Keratinocyte (primary cell): ENCODE measurements around the gene MUC5B. TPM values are rescaled to one million over a fixed set of nuclear protein-coding genes. Genes with fewer than 3 reads are reported as not detected.

ENCODE experiments used
- DNase-seq: peaks from one replicate; pipeline ENCODE4 v3.0.0-alpha.2; 2011; ENCODE audit warnings: low read depth, missing footprints, low spot score
- FAIRE-seq: peaks from 2 replicates; lab custom pipeline; 2011; peaks lifted over from hg19 to GRCh38; lab: Jason Lieb, UNC
- H2AFZ ChIP-seq: 2 replicates; pipeline ENCODE4 v1.6.0; 2012; ENCODE audit warnings: low read length, control low read depth, inconsistent platforms; ENCODE audit not compliant: control insufficient read depth
- H3K27ac ChIP-seq: 2 replicates; pipeline ENCODE4 v1.5.1; 2011; ENCODE audit warnings: low read length; ENCODE audit not compliant: control insufficient read depth, insufficient read depth
- H3K27me3 ChIP-seq: 3 replicates; pipeline ENCODE4 v1.6.0; 2011; ENCODE audit warnings: low read length; ENCODE audit not compliant: control insufficient read depth, insufficient read depth; ENCODE audit errors: extremely low read depth
- H3K36me3 ChIP-seq, 2 experiments: 2 replicates in 1 of 2; 3 replicates in 1 of 2; pipeline ENCODE4 v1.5.1; 2011; ENCODE audit warnings: low read length in 2 of 2, mild to moderate bottlenecking in 1 of 2; ENCODE audit not compliant: control insufficient read depth in 2 of 2, insufficient read depth in 2 of 2; ENCODE audit errors: extremely low read depth in 1 of 2
- H3K4me1 ChIP-seq: 3 replicates; pipeline ENCODE4 v1.5.1; 2011; ENCODE audit warnings: low read length; ENCODE audit not compliant: control insufficient read depth, insufficient read depth; ENCODE audit errors: extremely low read depth
- H3K4me2 ChIP-seq: 3 replicates; pipeline ENCODE4 v1.6.0; 2011; ENCODE audit warnings: low read depth, low read length; ENCODE audit not compliant: control insufficient read depth, insufficient read depth; ENCODE audit errors: extremely low read depth
- H3K4me3 ChIP-seq, 3 experiments: fragments of 200-600 bp in 1 of 3; sonication (generic) in 1 of 3; 2 replicates in 2 of 3; 3 replicates in 1 of 3; pipeline ENCODE4 v1.5.1; 2011 to 2016; ENCODE audit warnings: low read length in 3 of 3, mild to moderate bottlenecking in 3 of 3, control low read depth in 2 of 3, inconsistent platforms in 1 of 3, low read depth in 1 of 3, mixed read lengths in 1 of 3, mixed run types in 1 of 3, moderate library complexity in 1 of 3; ENCODE audit not compliant: control insufficient read depth in 2 of 3, insufficient read depth in 2 of 3; ENCODE audit errors: extremely low read depth in 1 of 3
- H3K79me2 ChIP-seq: 2 replicates; pipeline ENCODE4 v1.6.0; 2012; ENCODE audit warnings: low read length; ENCODE audit not compliant: control insufficient read depth, insufficient read depth
- H3K9ac ChIP-seq: 3 replicates; pipeline ENCODE4 v1.6.0; 2011; ENCODE audit warnings: low read length; ENCODE audit not compliant: control insufficient read depth, insufficient read depth; ENCODE audit errors: extremely low read depth
- H3K9me1 ChIP-seq: 3 replicates; pipeline ENCODE4 v1.6.0; 2011; ENCODE audit warnings: low read length; ENCODE audit not compliant: control insufficient read depth, insufficient read depth; ENCODE audit errors: extremely low read depth
- H3K9me3 ChIP-seq: 2 replicates; pipeline ENCODE4 v1.5.1; 2012; ENCODE audit warnings: low read depth, low read length; ENCODE audit not compliant: control insufficient read depth
- H4K20me1 ChIP-seq: 3 replicates; pipeline ENCODE4 v1.6.0; 2011; ENCODE audit warnings: low read length; ENCODE audit not compliant: control insufficient read depth, insufficient read depth; ENCODE audit errors: extremely low read depth
- CTCF ChIP-seq, 3 experiments: IDR thresholded peaks in 1 of 3; conservative IDR thresholded peaks in 1 of 3; optimal IDR thresholded peaks in 1 of 3; 2 replicates in 2 of 3; 3 replicates in 1 of 3; pipeline versions ENCODE3 to v1.5.1; 2011; ENCODE audit warnings: low read length in 3 of 3, mild to moderate bottlenecking in 3 of 3, moderate library complexity in 2 of 3, control low read depth in 1 of 3, inconsistent platforms in 1 of 3; ENCODE audit not compliant: insufficient read depth in 2 of 3; ENCODE audit errors: extremely low read depth in 1 of 3
- EZH2 ChIP-seq: IDR thresholded peaks from one replicate; pipeline ENCODE4 v1.6.1; 2012; ENCODE audit warnings: inconsistent platforms, mild to moderate bottlenecking, low read length, moderate library complexity
- dilution Hi-C: fragments of 300-500 bp; cut with MboI; formaldehyde crosslinking; loops from one replicate; pipeline ENCODE4 v1.7.0; 2020; ENCODE audit warnings: low sequenced_read_pairs; ENCODE audit not compliant: extremely low pct_ligation_motif_present
- polyA plus RNA-seq, 5 experiments: library from polyadenylated mRNA; depleted of rRNA in 3 of 5; stranded (reverse) in 3 of 5; stranded (forward) in 1 of 5; unstranded in 1 of 5; fragments of >200 nt; gene quantifications; 1 replicate in 1 of 5; 2 replicates in 3 of 5; 3 replicates in 1 of 5; pipeline versions ENCODE4 v1.2.1 to v1.2.3, GENCODE V29; 2011 to 2012; ENCODE audit warnings: missing spikeins in 2 of 5, low read depth in 1 of 5, low replicate concordance in 1 of 5

MUC5B gene
- polyA plus RNA-seq, 1 donor (not counting 4 experiments of a cell fraction or from before 2014, with no cell fraction given): not detected

- Histone ChIP-seq H3K9me1 (no peaks in the 10 kb centered on the region), H3K36me3 (no peaks in the 10 kb centered on the region), H2AFZ (no peak overlapping the region), H3K4me2 (no peak overlapping the region), H3K4me3 (no peak overlapping the region), H3K27me3 (no peaks in the 10 kb centered on the region), H3K9me3 (peaks cover 25% of the 10 kb centered on the region), H3K4me1 (no peaks in the 10 kb centered on the region), H3K27ac (no peak overlapping the region), H3K9ac (no peak overlapping the region), H3K79me2 (no peaks in the 10 kb centered on the region), H4K20me1 (no peaks in the 10 kb centered on the region)
- TF ChIP-seq CTCF (optimal IDR thresholded peaks at IDR 0.05 in 1 of 3, IDR thresholded peaks at IDR 0.05 in 1 of 3, conservative IDR thresholded peaks at IDR 0.05 in 1 of 3; ENCODE audit: extremely low read depth in 1 of 3, insufficient read depth in 2 of 3, low read length in 3 of 3) (no peak), EZH2 (no peak)
- no peak for FAIRE-seq
- no peak for DNase-seq
- dilution Hi-C loops: no loop called here
These were observed 45.1 kb upstream of the MUC5B start for GRCh38 chr11:1177771-1178090.

GRCh38 chr11:1178201-1178885 is 44.5 kb upstream of the MUC5B start:
- Histone ChIP-seq H3K9me1 (no peaks in the 10 kb centered on the region), H3K4me1 (no peaks in the 10 kb centered on the region), H3K27ac (no peak overlapping the region), H2AFZ (no peak overlapping the region), H3K4me2 (no peak overlapping the region), H3K27me3 (no peaks in the 10 kb centered on the region), H3K4me3 (no peak overlapping the region), H3K9me3 (peaks cover 25% of the 10 kb centered on the region), H3K9ac (no peak overlapping the region), H3K79me2 (no peaks in the 10 kb centered on the region), H4K20me1 (no peaks in the 10 kb centered on the region), H3K36me3 (no peaks in the 10 kb centered on the region)
- DNase-seq: no peak
- no peak for FAIRE-seq
- no peak for TF ChIP-seq EZH2
- TF ChIP-seq CTCF (optimal IDR thresholded peaks at IDR 0.05 in 1 of 3, IDR thresholded peaks at IDR 0.05 in 1 of 3, conservative IDR thresholded peaks at IDR 0.05 in 1 of 3; ENCODE audit: extremely low read depth in 1 of 3, insufficient read depth in 2 of 3, low read length in 3 of 3): no peak
- dilution Hi-C loops: no loop called here
